ENCODE results near the gene IL5RA.

Gene IL5RA

GRCh38 chr3:3023111-3023745, 86.9 kb downstream of the IL5RA start:
- DNase-seq: no peak
- no peaks in the 10 kb centered on the region for H3K4me1 ChIP-seq (ENCODE audit: control insufficient read depth, insufficient read depth, low read length, poor library complexity, severe bottlenecking)
- H3K36me3 ChIP-seq (ENCODE audit: control insufficient read depth, insufficient read depth, low read length): no peaks in the 10 kb centered on the region
- H3K27me3 ChIP-seq (replicated peaks; ENCODE audit: control insufficient read depth, insufficient read depth, low read length, poor library complexity, severe bottlenecking): no peaks in the 10 kb centered on the region
- no peak overlapping the region for H3K27ac ChIP-seq (ENCODE audit: insufficient read depth, low read length, poor library complexity, severe bottlenecking)
- no peak overlapping the region for H3K4me3 ChIP-seq (ENCODE audit: insufficient read depth, low read depth, low read length, poor library complexity, severe bottlenecking)
- no peaks in the 10 kb centered on the region for H3K9me3 ChIP-seq (ENCODE audit: control insufficient read depth, low read length)

GRCh38 chr3:3020209-3020608, 90.0 kb downstream of the IL5RA start:
- Histone ChIP-seq H3K27me3 (replicated peaks; ENCODE audit: control insufficient read depth, insufficient read depth, low read length, poor library complexity, severe bottlenecking) (no peaks in the 10 kb centered on the region), H3K4me3 (ENCODE audit: insufficient read depth, low read depth, low read length, poor library complexity, severe bottlenecking) (no peak overlapping the region), H3K9me3 (ENCODE audit: control insufficient read depth, low read length) (no peaks in the 10 kb centered on the region), H3K36me3 (ENCODE audit: control insufficient read depth, insufficient read depth, low read length) (no peaks in the 10 kb centered on the region), H3K4me1 (ENCODE audit: control insufficient read depth, insufficient read depth, low read length, poor library complexity, severe bottlenecking) (no peaks in the 10 kb centered on the region), H3K27ac (ENCODE audit: insufficient read depth, low read length, poor library complexity, severe bottlenecking) (no peak overlapping the region)
- DNase-seq: no peak
